Measurements from ENCODE around the gene C3. TPM values are rescaled to one million over a fixed set of nuclear protein-coding genes. Genes with fewer than 3 reads are reported as not detected.

The C3 gene
- total and polyA plus RNA-seq, 2 of the 13 experiments (the other 11 are each of a cell fraction or from before 2014, with no cell fraction given), result 1,455 to 6,272 TPM

DNA sequence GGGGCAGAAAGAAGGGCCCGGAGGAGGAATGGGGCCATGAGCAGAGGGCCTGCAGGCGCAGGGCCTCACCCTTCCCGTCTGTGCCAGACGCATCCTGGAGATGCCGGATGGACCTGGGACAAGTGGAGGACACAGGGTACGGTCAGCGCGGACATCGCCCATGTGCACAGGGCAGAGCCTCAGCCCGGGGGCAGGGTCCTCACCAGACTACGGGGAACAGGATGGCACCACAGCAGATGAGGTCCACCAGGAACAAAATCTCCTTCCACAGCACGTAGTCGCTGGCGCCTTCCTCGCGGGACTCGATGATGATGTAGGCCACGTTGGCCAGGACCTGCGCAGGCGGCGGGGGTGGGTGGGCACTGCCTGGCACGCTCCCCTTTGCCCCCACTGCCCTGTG, 11.4 kb upstream of the C3 start:
- intact Hi-C loops (cut with micrococcal nuclease; ENCODE audit: unreplicated experiment), result loop anchor here (10.0 kb wide), 1 partner anchor 1143 kb away; the partner anchor contains the start of gene PRR36

DNA sequence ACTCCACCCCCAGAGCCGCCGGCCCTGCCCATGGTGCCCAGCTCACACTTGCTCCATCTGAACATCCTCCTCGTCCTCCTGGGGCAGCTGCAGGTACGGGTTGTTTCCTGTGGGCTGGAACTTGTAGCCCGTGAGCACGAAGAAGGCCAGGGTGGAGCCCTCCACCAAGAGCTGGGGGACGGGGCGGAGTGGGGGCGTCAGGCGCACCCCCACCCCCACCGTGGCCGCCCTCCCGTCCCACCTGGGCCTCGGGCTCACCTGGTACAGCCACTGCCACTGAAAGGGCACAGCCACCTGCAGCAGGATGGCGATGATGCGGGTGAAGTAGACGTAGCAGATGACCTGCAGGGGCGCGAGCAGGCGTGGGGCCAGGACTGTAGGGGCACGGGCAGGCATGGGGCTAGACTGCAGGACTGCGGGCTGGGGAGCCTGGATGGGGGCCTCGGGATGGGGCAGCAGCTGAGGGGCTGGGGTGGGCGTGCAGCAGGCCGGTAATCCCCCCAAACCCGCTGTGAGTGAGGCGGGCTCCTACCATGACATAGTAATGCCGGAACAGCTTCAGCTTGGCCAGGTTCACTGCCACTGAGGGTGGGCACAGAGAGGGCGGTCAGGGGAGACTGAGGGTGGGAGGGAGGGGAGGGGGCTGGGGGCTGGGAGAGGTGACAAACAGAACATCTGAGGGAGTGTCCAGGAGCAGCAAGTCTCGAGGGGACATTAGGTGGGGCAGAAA, 10.7 kb upstream of the C3 start:
- in situ Hi-C loops (cut with HindIII; ENCODE audit: extremely low pct_ligation_motif_present, low pct_unique_long_range_greater_than_20kb) (no loop called here), intact Hi-C loops (cut with micrococcal nuclease; ENCODE audit: unreplicated experiment) (loop anchor here (1.0 to 10.0 kb wide), 2 partner anchors 11 to 1144 kb away; partner anchors contain the start of genes C3 and PRR36)
- Histone ChIP-seq H4K20me1 (ENCODE audit: insufficient read depth, low read length) (no peaks in the 10 kb centered on the region), H2AFZ (ENCODE audit: low read length) (no peak overlapping the region), H3K36me3 (replicated peaks in 1 of 2; ENCODE audit: control insufficient read depth in 1 of 2, insufficient read depth in 2 of 2, low read length in 2 of 2) (peaks cover 0 to 2% of the 10 kb centered on the region in 2 experiments; a peak in 2 of 5 replicates), H3K9me3 (ENCODE audit: low read length) (no peaks in the 10 kb centered on the region), H3K9ac (ENCODE audit: insufficient read depth, low read depth, low read length) (peak overlapping the region; percentile 43; the same call in 1 of the 2 replicates), H3K4me3 (replicated peaks in 1 of 3; ENCODE audit: insufficient read depth in 1 of 3, low read depth in 2 of 3, low read length in 3 of 3) (peak overlapping the region in 2 of 3 experiments; percentile 44 to 48; a peak in 3 of 6 replicates), H3K4me1 (ENCODE audit: insufficient read depth, low read length) (peaks cover 71% of the 10 kb centered on the region), H3K79me2 (ENCODE audit: insufficient read depth, low read length) (peaks cover 11% of the 10 kb centered on the region), H3K4me2 (ENCODE audit: low read depth, low read length) (peak overlapping the region; percentile 56; the same call in 1 of the 2 replicates), H3K27ac (ENCODE audit: extremely low read length, insufficient read depth, low read length) (peak overlapping the region; percentile 44), H3K27me3 (ENCODE audit: control insufficient read depth in 1 of 2, insufficient read depth in 2 of 2, low read length in 2 of 2) (no peaks in the 10 kb centered on the region)
- BruUV-seq (replicated peaks), result no TSS peak
- ChIA-PET POLR2A (interaction anchor here (1.0 to 3.8 kb wide), 10 partner anchors 7 to 56 kb away, joined by 3 to 187 read pairs (median 6); partner anchors contain the start of genes C3 and GPR108), CTCF (ENCODE audit: low intra/inter-chr PET ratio, low total read pairs) (no interaction called here)
- WGBS (ENCODE audit: low lambda C conversion rate), result 81% methylated on average over 22 of the region's 30 CpGs
- TF ChIP-seq CREB1 (IDR thresholded peaks at IDR 0.05), result no peak
- TF ChIP-seq CREB1 (CRISPR knock-in tag; IDR thresholded peaks at IDR 0.05), result no peak
- peak; percentile 22 for TF ChIP-seq AGO2 (optimal IDR thresholded peaks at IDR 0.05; ENCODE audit: low read depth, low read length)
- TF ChIP-seq, protein P1, sequence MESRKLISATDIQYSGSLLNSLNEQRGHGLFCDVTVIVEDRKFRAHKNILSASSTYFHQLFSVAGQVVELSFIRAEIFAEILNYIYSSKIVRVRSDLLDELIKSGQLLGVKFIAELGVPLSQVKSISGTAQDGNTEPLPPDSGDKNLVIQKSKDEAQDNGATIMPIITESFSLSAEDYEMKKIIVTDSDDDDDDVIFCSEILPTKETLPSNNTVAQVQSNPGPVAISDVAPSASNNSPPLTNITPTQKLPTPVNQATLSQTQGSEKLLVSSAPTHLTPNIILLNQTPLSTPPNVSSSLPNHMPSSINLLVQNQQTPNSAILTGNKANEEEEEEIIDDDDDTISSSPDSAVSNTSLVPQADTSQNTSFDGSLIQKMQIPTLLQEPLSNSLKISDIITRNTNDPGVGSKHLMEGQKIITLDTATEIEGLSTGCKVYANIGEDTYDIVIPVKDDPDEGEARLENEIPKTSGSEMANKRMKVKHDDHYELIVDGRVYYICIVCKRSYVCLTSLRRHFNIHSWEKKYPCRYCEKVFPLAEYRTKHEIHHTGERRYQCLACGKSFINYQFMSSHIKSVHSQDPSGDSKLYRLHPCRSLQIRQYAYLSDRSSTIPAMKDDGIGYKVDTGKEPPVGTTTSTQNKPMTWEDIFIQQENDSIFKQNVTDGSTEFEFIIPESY (CRISPR knock-in tag; IDR thresholded peaks at IDR 0.05), result 0 out of 2 replicates have a peak, but pooled peaks have one; percentile 36
- DNase-seq (ENCODE audit: low spot score) (no peak), ATAC-seq (peak; percentile 9), FAIRE-seq (no peak)

More for the DNA sequence above, 11.4 kb upstream of the C3 start:
- peaks cover 14% of the 10 kb centered on the region for H3K79me2 ChIP-seq (ENCODE audit: insufficient read depth, low read length)
- DNase-seq (ENCODE audit: low spot score) (no peak), ATAC-seq (no peak), FAIRE-seq (no peak)
- no TSS peak for BruUV-seq (replicated peaks)
- H3K9me3 ChIP-seq (ENCODE audit: low read length), result no peaks in the 10 kb centered on the region
- POLR2A ChIA-PET, result interaction anchor here (3.8 kb wide), 1 partner anchor 12 kb away, joined by 187 read pairs; the partner anchor contains the start of gene C3
- no peak overlapping the region for H3K4me3 ChIP-seq (replicated peaks in 1 of 3; ENCODE audit: insufficient read depth in 1 of 3, low read depth in 2 of 3, low read length in 3 of 3)
- no peaks in the 10 kb centered on the region for H3K27me3 ChIP-seq (ENCODE audit: control insufficient read depth in 1 of 2, insufficient read depth in 2 of 2, low read length in 2 of 2)
- H3K36me3 ChIP-seq (replicated peaks in 1 of 2; ENCODE audit: control insufficient read depth in 1 of 2, insufficient read depth in 2 of 2, low read length in 2 of 2), result peaks cover 0 to 2% of the 10 kb centered on the region in 2 experiments; a peak in 2 of 5 replicates
- CTCF ChIA-PET (ENCODE audit: low intra/inter-chr PET ratio, low total read pairs), result no interaction called here
- TF ChIP-seq ZNF33B (CRISPR knock-in tag; IDR thresholded peaks at IDR 0.05), result no peak
- peak; percentile 33 for TF ChIP-seq AGO2 (optimal IDR thresholded peaks at IDR 0.05; ENCODE audit: low read depth, low read length)
- no peak for TF ChIP-seq TCF7 (IDR thresholded peaks at IDR 0.05; ENCODE audit: low read depth)
- no peak for TF ChIP-seq ZSCAN22 (CRISPR knock-in tag; IDR thresholded peaks at IDR 0.05)
- H3K9ac ChIP-seq (ENCODE audit: insufficient read depth, low read depth, low read length), result no peak overlapping the region
- no peak overlapping the region for H3K27ac ChIP-seq (ENCODE audit: extremely low read length, insufficient read depth, low read length)
- H3K4me2 ChIP-seq (ENCODE audit: low read depth, low read length), result no peak overlapping the region
- H2AFZ ChIP-seq (ENCODE audit: low read length), result no peak overlapping the region
- WGBS (ENCODE audit: low lambda C conversion rate), result 93% methylated on average over 22 of the region's 22 CpGs
- H4K20me1 ChIP-seq (ENCODE audit: insufficient read depth, low read length), result no peaks in the 10 kb centered on the region
- H3K4me1 ChIP-seq (ENCODE audit: insufficient read depth, low read length), result peaks cover 65% of the 10 kb centered on the region
- in situ Hi-C loops (cut with HindIII; ENCODE audit: extremely low pct_ligation_motif_present, low pct_unique_long_range_greater_than_20kb), result no loop called here
